Peyer's patch (tissue), 4 donors: ENCODE measurements around the gene FAM241A.

ENCODE experiments used
- CTCF ChIP-seq, 6 experiments: fragments of 450-650 bp in 4 of 6; fragments of 200-600 bp in 2 of 6; sonication (generic) in 1 of 6; IDR thresholded peaks; one replicate each; pipeline ENCODE4 v1.5.1; 2017 to 2019; ENCODE audit warnings: antibody characterized with exemption in 6 of 6, mild to moderate bottlenecking in 3 of 6, moderate library complexity in 1 of 6
- POLR2A ChIP-seq, 2 donors: fragments of 450-650 bp; IDR thresholded peaks; one replicate each; pipeline ENCODE4 v1.5.1; 2017; ENCODE audit warnings: antibody characterized with exemption in 2 of 2, mild to moderate bottlenecking in 2 of 2, moderate library complexity in 2 of 2

- no peak for TF ChIP-seq POLR2A (IDR thresholded peaks at IDR 0.05)
- no peak for TF ChIP-seq CTCF (IDR thresholded peaks at IDR 0.05)
These were observed 68.6 kb downstream of the FAM241A start for GRCh38 chr4:112213856-112214255.
